Ovary (tissue), 3 donors: ENCODE results near the gene IDH3A.

Experiments used
- CTCF ChIP-seq, 3 donors: fragments of 450-650 bp in 2 of 3; fragments of 200-600 bp in 1 of 3; IDR thresholded peaks; one replicate each; pipeline versions ENCODE4 v1.5.1 to v1.8.0; 2016 to 2022; ENCODE audit warnings: antibody characterized with exemption in 3 of 3, mild to moderate bottlenecking in 1 of 3
- EP300 ChIP-seq: sonication (generic); formaldehyde crosslinking; IDR thresholded peaks from one replicate; pipeline ENCODE4 v1.6.1; 2017; ENCODE audit warnings: antibody characterized with exemption
- POLR2A ChIP-seq: fragments of 450-650 bp; IDR thresholded peaks from one replicate; pipeline ENCODE4 v1.6.1; 2017; ENCODE audit warnings: antibody characterized with exemption, mild to moderate bottlenecking, moderate library complexity
- donor health status: DM: no; HTN: no; CAD: no.

GRCh38 chr15:78206326-78207109 is 57.4 kb downstream of the IDH3A start:
- TF ChIP-seq CTCF (IDR thresholded peaks at IDR 0.05) (no peak), POLR2A (no peak), EP300 (no peak)
